Neural cell (in vitro differentiated cells): Measurements from ENCODE around the gene MCC. TPM values are rescaled to one million over a fixed set of nuclear protein-coding genes. Genes with fewer than 3 reads are reported as not detected.

Experiments
- H2AFZ ChIP-seq: fragments of 200-600, 300-800 bp; sonication (generic), shearing (Covaris generic); 2 replicates; pipeline ENCODE4 v1.6.0; 2014; ENCODE audit warnings: low read depth, mild to moderate bottlenecking, antibody characterized with exemption, low read length, moderate library complexity
- H3F3A ChIP-seq: fragments of 200-600 bp; shearing (Covaris generic); 2 replicates; pipeline ENCODE4 v1.6.1; 2016; ENCODE audit warnings: mild to moderate bottlenecking, moderate library complexity, mixed read lengths, antibody characterized with exemption, low read length; ENCODE audit not compliant: insufficient read depth, poor library complexity, severe bottlenecking
- H3K27ac ChIP-seq: fragments of 200-600, 300-800 bp; sonication (generic), shearing (Covaris generic); 2 replicates; pipeline ENCODE4 v1.5.1; 2014; ENCODE audit warnings: mild to moderate bottlenecking, low read length, moderate library complexity
- H3K27me3 ChIP-seq: fragments of 300-800, 200-600 bp; sonication (generic), shearing (Covaris generic); 2 replicates; pipeline ENCODE4 v1.6.0; 2014; ENCODE audit warnings: mild to moderate bottlenecking, low read depth, low read length, moderate library complexity; ENCODE audit not compliant: insufficient read depth
- H3K36me3 ChIP-seq: fragments of 300-800, 200-600 bp; sonication (generic), shearing (Covaris generic); 2 replicates; pipeline ENCODE4 v1.5.1; 2014; ENCODE audit warnings: mild to moderate bottlenecking, antibody characterized with exemption, low read length, moderate library complexity; ENCODE audit not compliant: insufficient read depth
- H3K4me2 ChIP-seq: fragments of 300-800, 200-600 bp; sonication (generic), shearing (Covaris generic); 2 replicates; pipeline ENCODE4 v1.6.0; 2014; ENCODE audit warnings: mild to moderate bottlenecking, low read length
- H3K4me3 ChIP-seq: fragments of 300-800, 200-600 bp; sonication (generic), shearing (Covaris generic); 2 replicates; pipeline ENCODE4 v1.5.1; 2014; ENCODE audit warnings: mild to moderate bottlenecking, low read length, moderate library complexity
- H3K79me2 ChIP-seq: fragments of 200-600 bp; shearing (Covaris generic); replicated peaks from 2 replicates; pipeline ENCODE4 v1.6.0; 2014; ENCODE audit warnings: mild to moderate bottlenecking, low read length, moderate library complexity; ENCODE audit not compliant: insufficient read depth
- H3K9ac ChIP-seq: fragments of 300-800, 200-600 bp; sonication (generic), shearing (Covaris generic); 2 replicates; pipeline ENCODE4 v1.6.1; 2016; ENCODE audit warnings: mild to moderate bottlenecking, low read length, mixed read lengths
- H3K9me2 ChIP-seq: fragments of 200-600 bp; shearing (Covaris generic); 2 replicates; pipeline ENCODE4 v1.6.1; 2016; ENCODE audit warnings: mild to moderate bottlenecking, low read length, mixed read lengths; ENCODE audit not compliant: insufficient read depth
- H3K9me3 ChIP-seq: fragments of 200-600, 300-800 bp; sonication (generic), shearing (Covaris generic); 2 replicates; pipeline ENCODE4 v1.6.1; 2016; ENCODE audit warnings: mild to moderate bottlenecking, mixed run types, low read length, moderate library complexity, mixed read lengths
- H4K20me1 ChIP-seq: fragments of 200-600 bp; shearing (Covaris generic); 2 replicates; pipeline ENCODE4 v1.6.1; 2016; ENCODE audit warnings: mild to moderate bottlenecking, mixed run types; ENCODE audit not compliant: insufficient read depth
- EP300 ChIP-seq: fragments of 450-650 bp; conservative IDR thresholded peaks from 2 replicates; pipeline ENCODE4 v1.6.1; 2014; ENCODE audit warnings: antibody characterized with exemption, mild to moderate bottlenecking, moderate library complexity; ENCODE audit not compliant: poor library complexity, severe bottlenecking
- EZH2 ChIP-seq: fragments of 200-600, 300-800 bp; shearing (Covaris generic), sonication (generic); IDR thresholded peaks from 2 replicates; pipeline ENCODE4 v1.6.1; 2014; ENCODE audit warnings: antibody characterized with exemption, low read length, borderline replicate concordance, mild to moderate bottlenecking; ENCODE audit not compliant: insufficient read depth, poor library complexity, severe bottlenecking
- MXI1 ChIP-seq: fragments of 450-650 bp; conservative IDR thresholded peaks from 2 replicates; pipeline ENCODE4 v1.6.1; 2014; ENCODE audit warnings: antibody characterized with exemption, mild to moderate bottlenecking; ENCODE audit not compliant: poor library complexity, severe bottlenecking
- POLR2AphosphoS5 ChIP-seq: IDR thresholded peaks from 2 replicates; pipeline ENCODE4 v1.6.1; 2012
- RAD21 ChIP-seq: fragments of 450-650 bp; conservative IDR thresholded peaks from 2 replicates; pipeline ENCODE4 v1.6.1; 2014; ENCODE audit warnings: antibody characterized with exemption, mild to moderate bottlenecking, moderate library complexity
- REST ChIP-seq: IDR thresholded peaks from 2 replicates; pipeline ENCODE4 v1.6.1; 2012; ENCODE audit warnings: borderline replicate concordance
- SMC3 ChIP-seq: fragments of 450-650 bp; conservative IDR thresholded peaks from 2 replicates; pipeline ENCODE4 v1.6.1; 2014; ENCODE audit warnings: antibody characterized with exemption, mild to moderate bottlenecking, moderate library complexity; ENCODE audit not compliant: poor library complexity
- TAF1 ChIP-seq: IDR thresholded peaks from 2 replicates; pipeline ENCODE4 v1.6.1; 2012; ENCODE audit warnings: low read depth
- polyA plus RNA-seq: library from polyadenylated mRNA; depleted of rRNA; stranded (reverse); fragments of >200 nt; gene quantifications from 2 replicates; pipeline ENCODE4 v1.2.3, GENCODE V29; 2014
- TF ChIP-seq, protein P1 (sequence below): fragments of 450-650 bp; IDR thresholded peaks from 2 replicates; pipeline ENCODE4 v1.5.1; 2014; ENCODE audit warnings: antibody characterized with exemption, mild to moderate bottlenecking, moderate library complexity; ENCODE audit not compliant: poor library complexity, severe bottlenecking

The MCC gene
- polyA plus RNA-seq, 1 donor from 2014 or later = 2.2 TPM

GRCh38 chr5:113027431-113027830, 460.8 kb downstream of the MCC start:
- no peaks in the 10 kb centered on the region for H3K36me3 ChIP-seq
- H3K9me3 ChIP-seq = no peaks in the 10 kb centered on the region
- no peak overlapping the region for H2AFZ ChIP-seq
- H3K9me2 ChIP-seq = no peaks in the 10 kb centered on the region
- no peak overlapping the region for H3K4me3 ChIP-seq
- no peaks in the 10 kb centered on the region for H4K20me1 ChIP-seq
- H3K4me2 ChIP-seq = no peak overlapping the region
- H3K79me2 ChIP-seq = no peaks in the 10 kb centered on the region
- H3F3A ChIP-seq = no peaks in the 10 kb centered on the region
- no peak overlapping the region for H3K27ac ChIP-seq
- no peaks in the 10 kb centered on the region for H3K27me3 ChIP-seq
- no peak for TF ChIP-seq POLR2AphosphoS5
- TF ChIP-seq MXI1 = no peak
- no peak for TF ChIP-seq EZH2
- TF ChIP-seq EP300 = no peak
- no peak for TF ChIP-seq REST
- TF ChIP-seq RAD21 = no peak
- no peak for TF ChIP-seq SMC3
- TF ChIP-seq TAF1 = no peak
- TF ChIP-seq, protein P1, sequence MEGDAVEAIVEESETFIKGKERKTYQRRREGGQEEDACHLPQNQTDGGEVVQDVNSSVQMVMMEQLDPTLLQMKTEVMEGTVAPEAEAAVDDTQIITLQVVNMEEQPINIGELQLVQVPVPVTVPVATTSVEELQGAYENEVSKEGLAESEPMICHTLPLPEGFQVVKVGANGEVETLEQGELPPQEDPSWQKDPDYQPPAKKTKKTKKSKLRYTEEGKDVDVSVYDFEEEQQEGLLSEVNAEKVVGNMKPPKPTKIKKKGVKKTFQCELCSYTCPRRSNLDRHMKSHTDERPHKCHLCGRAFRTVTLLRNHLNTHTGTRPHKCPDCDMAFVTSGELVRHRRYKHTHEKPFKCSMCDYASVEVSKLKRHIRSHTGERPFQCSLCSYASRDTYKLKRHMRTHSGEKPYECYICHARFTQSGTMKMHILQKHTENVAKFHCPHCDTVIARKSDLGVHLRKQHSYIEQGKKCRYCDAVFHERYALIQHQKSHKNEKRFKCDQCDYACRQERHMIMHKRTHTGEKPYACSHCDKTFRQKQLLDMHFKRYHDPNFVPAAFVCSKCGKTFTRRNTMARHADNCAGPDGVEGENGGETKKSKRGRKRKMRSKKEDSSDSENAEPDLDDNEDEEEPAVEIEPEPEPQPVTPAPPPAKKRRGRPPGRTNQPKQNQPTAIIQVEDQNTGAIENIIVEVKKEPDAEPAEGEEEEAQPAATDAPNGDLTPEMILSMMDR = no peak
- H3K9ac ChIP-seq = no peak overlapping the region

DNA sequence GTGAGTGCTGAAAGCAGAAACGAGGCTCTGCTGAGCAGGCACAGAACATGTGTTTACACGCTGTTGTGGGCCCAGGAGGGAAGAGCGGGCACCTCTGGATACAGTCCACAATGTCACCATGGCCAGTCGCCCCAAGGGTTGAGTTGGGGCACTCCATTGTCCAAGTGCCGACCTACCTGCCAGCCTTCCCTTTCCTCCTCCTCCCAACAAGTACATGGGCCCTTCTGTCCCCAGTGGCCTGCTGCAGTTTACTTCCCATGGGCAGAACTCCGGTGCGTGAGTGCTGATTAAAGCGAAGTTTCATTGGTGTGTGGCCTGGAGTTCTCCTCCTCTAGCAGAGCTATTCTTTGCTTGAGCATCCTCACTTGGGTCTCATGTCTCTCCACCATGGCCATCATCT, 461.2 kb downstream of the MCC start:
- Histone ChIP-seq H3K9ac (no peak overlapping the region), H3K79me2 (no peaks in the 10 kb centered on the region), H3K4me2 (no peak overlapping the region), H3K9me2 (no peaks in the 10 kb centered on the region), H4K20me1 (no peaks in the 10 kb centered on the region), H3F3A (no peaks in the 10 kb centered on the region), H3K4me3 (no peak overlapping the region), H3K9me3 (no peaks in the 10 kb centered on the region), H3K27me3 (no peaks in the 10 kb centered on the region), H3K36me3 (no peaks in the 10 kb centered on the region), H3K27ac (no peak overlapping the region), H2AFZ (no peak overlapping the region)
- TF ChIP-seq RAD21 (no peak), EZH2 (no peak), MXI1 (no peak), SMC3 (no peak)

GRCh38 chr5:113026211-113026610, 462.0 kb downstream of the MCC start:
- Histone ChIP-seq H3K9ac (no peak overlapping the region), H3K36me3 (no peaks in the 10 kb centered on the region), H2AFZ (no peak overlapping the region), H3K9me3 (no peaks in the 10 kb centered on the region), H3K4me3 (no peak overlapping the region), H4K20me1 (no peaks in the 10 kb centered on the region), H3F3A (no peaks in the 10 kb centered on the region), H3K9me2 (no peaks in the 10 kb centered on the region), H3K4me2 (no peak overlapping the region), H3K27ac (no peak overlapping the region), H3K79me2 (no peaks in the 10 kb centered on the region), H3K27me3 (no peaks in the 10 kb centered on the region)
- no peak for TF ChIP-seq RAD21
